ENCODE measurements around the gene SNAP29.
"Not testable (repeated sequence)": the region's sequence is repeated elsewhere in the genome, so short reads cannot be mapped to it uniquely, and the experiment has no call there.

Gene SNAP29

GRCh38 chr22:20889904-20890540 is 31.2 kb downstream of the SNAP29 start:
- Mint-ChIP-seq H3K36me3 (ENCODE audit: low read depth) (peaks cover 16% of the 10 kb centered on the region), H3K27me3 (no peaks in the 10 kb centered on the region), H3K4me1 (peaks cover 2% of the 10 kb centered on the region), H3K4me3 (no peak overlapping the region), H3K27ac (no peak overlapping the region), H3K9me3 (no peaks in the 10 kb centered on the region)
- no peak for ATAC-seq
- DNase-seq, result no peak

GRCh38 chr22:20890975-20891374 is 32.2 kb downstream of the SNAP29 start:
- Mint-ChIP-seq H3K4me3 (no peak overlapping the region), H3K36me3 (ENCODE audit: low read depth) (peaks cover 14% of the 10 kb centered on the region), H3K4me1 (no peaks in the 10 kb centered on the region), H3K27ac (no peak overlapping the region), H3K9me3 (no peaks in the 10 kb centered on the region), H3K27me3 (peaks cover 4% of the 10 kb centered on the region)
- ATAC-seq (no peak), DNase-seq (no peak)

- not testable (repeated sequence) for H3K4me1 Mint-ChIP-seq; ATAC-seq; H3K36me3 Mint-ChIP-seq (ENCODE audit: low read depth); H3K27me3 Mint-ChIP-seq; H3K4me3 Mint-ChIP-seq; H3K27ac Mint-ChIP-seq; H3K9me3 Mint-ChIP-seq; DNase-seq
These were observed 38.9 kb downstream of the SNAP29 start for GRCh38 chr22:20897737-20898136.

- no peaks in the 10 kb centered on the region for H3K9me3 Mint-ChIP-seq
- no peak overlapping the region for H3K4me3 Mint-ChIP-seq
- H3K27me3 Mint-ChIP-seq, result peaks cover 4% of the 10 kb centered on the region
- H3K27ac Mint-ChIP-seq, result no peak overlapping the region
- H3K4me1 Mint-ChIP-seq, result no peaks in the 10 kb centered on the region
- ATAC-seq, result no peak
- H3K36me3 Mint-ChIP-seq (ENCODE audit: low read depth), result no peaks in the 10 kb centered on the region
- DNase-seq, result no peak
These were observed 41.1 kb downstream of the SNAP29 start for GRCh38 chr22:20899827-20900423.

GRCh38 chr22:20901093-20902033 is 42.6 kb downstream of the SNAP29 start:
- H3K4me1 Mint-ChIP-seq, H3K4me3 Mint-ChIP-seq, ATAC-seq: not testable (repeated sequence)

GRCh38 chr22:20903093-20903492 is 44.3 kb downstream of the SNAP29 start:
- Mint-ChIP-seq H3K27ac (no peak overlapping the region), H3K9me3 (no peaks in the 10 kb centered on the region), H3K36me3 (ENCODE audit: low read depth) (no peaks in the 10 kb centered on the region), H3K4me3 (no peak overlapping the region), H3K4me1 (no peaks in the 10 kb centered on the region), H3K27me3 (peaks cover 3% of the 10 kb centered on the region)
- ATAC-seq (no peak), DNase-seq (no peak)

More at GRCh38 chr22:20901093-20902033, 42.6 kb downstream of the SNAP29 start:
- not testable (repeated sequence) for H3K36me3 Mint-ChIP-seq (ENCODE audit: low read depth); DNase-seq; H3K9me3 Mint-ChIP-seq; H3K27me3 Mint-ChIP-seq; H3K27ac Mint-ChIP-seq

- Mint-ChIP-seq H3K27me3 (peaks cover 3% of the 10 kb centered on the region), H3K4me1 (no peaks in the 10 kb centered on the region), H3K27ac (no peak overlapping the region), H3K36me3 (ENCODE audit: low read depth) (no peaks in the 10 kb centered on the region), H3K9me3 (no peaks in the 10 kb centered on the region), H3K4me3 (no peak overlapping the region)
- no peak for ATAC-seq
- DNase-seq, result no peak
These were observed 45.5 kb downstream of the SNAP29 start for GRCh38 chr22:20904008-20904979.

- H3K27me3 Mint-ChIP-seq, result peaks cover 3% of the 10 kb centered on the region
- H3K36me3 Mint-ChIP-seq (ENCODE audit: low read depth), result no peaks in the 10 kb centered on the region
- no peak overlapping the region for H3K4me3 Mint-ChIP-seq
- H3K27ac Mint-ChIP-seq, result no peak overlapping the region
- DNase-seq (no peak), ATAC-seq (no peak)
- H3K9me3 Mint-ChIP-seq, result no peaks in the 10 kb centered on the region
- H3K4me1 Mint-ChIP-seq, result peaks cover under 1% of the 10 kb centered on the region
These were observed 46.2 kb downstream of the SNAP29 start for GRCh38 chr22:20904980-20905355.

GRCh38 chr22:20905415-20906386 is 46.9 kb downstream of the SNAP29 start:
- Mint-ChIP-seq H3K36me3 (ENCODE audit: low read depth) (no peaks in the 10 kb centered on the region), H3K9me3 (no peaks in the 10 kb centered on the region), H3K27me3 (peaks cover 3% of the 10 kb centered on the region), H3K27ac (no peak overlapping the region), H3K4me1 (peaks cover 4% of the 10 kb centered on the region), H3K4me3 (no peak overlapping the region)
- DNase-seq, result no peak
- no peak for ATAC-seq

GRCh38 chr22:20906387-20906767 is 47.6 kb downstream of the SNAP29 start:
- H3K27me3 Mint-ChIP-seq, result peaks cover 3% of the 10 kb centered on the region
- no peak for ATAC-seq
- peaks cover 4% of the 10 kb centered on the region for H3K4me1 Mint-ChIP-seq
- no peak for DNase-seq
- no peak overlapping the region for H3K4me3 Mint-ChIP-seq
- no peaks in the 10 kb centered on the region for H3K36me3 Mint-ChIP-seq (ENCODE audit: low read depth)
- no peaks in the 10 kb centered on the region for H3K9me3 Mint-ChIP-seq
- H3K27ac Mint-ChIP-seq, result no peak overlapping the region

- not testable (repeated sequence) for H3K27me3 Mint-ChIP-seq; H3K4me1 Mint-ChIP-seq; H3K36me3 Mint-ChIP-seq (ENCODE audit: low read depth); H3K27ac Mint-ChIP-seq; H3K4me3 Mint-ChIP-seq; ATAC-seq; DNase-seq; H3K9me3 Mint-ChIP-seq
These were observed 49.9 kb downstream of the SNAP29 start for GRCh38 chr22:20908717-20909116.

- ATAC-seq (no peak), DNase-seq (no peak)
- peaks cover 3% of the 10 kb centered on the region for H3K27me3 Mint-ChIP-seq
- H3K4me1 Mint-ChIP-seq, result peaks cover 4% of the 10 kb centered on the region
- H3K4me3 Mint-ChIP-seq, result no peak overlapping the region
- no peaks in the 10 kb centered on the region for H3K36me3 Mint-ChIP-seq (ENCODE audit: low read depth)
- no peaks in the 10 kb centered on the region for H3K9me3 Mint-ChIP-seq
- H3K27ac Mint-ChIP-seq, result no peak overlapping the region
These were observed 50.9 kb downstream of the SNAP29 start for GRCh38 chr22:20909543-20910303.

GRCh38 chr22:20912494-20912893 is 53.7 kb downstream of the SNAP29 start:
- H3K27me3 Mint-ChIP-seq, result no peaks in the 10 kb centered on the region
- peaks cover 13% of the 10 kb centered on the region for H3K4me1 Mint-ChIP-seq
- no peaks in the 10 kb centered on the region for H3K36me3 Mint-ChIP-seq (ENCODE audit: low read depth)
- H3K9me3 Mint-ChIP-seq, result no peaks in the 10 kb centered on the region
- DNase-seq, result no peak
- no peak overlapping the region for H3K27ac Mint-ChIP-seq
- ATAC-seq, result no peak
- H3K4me3 Mint-ChIP-seq, result no peak overlapping the region
